Panc1 (cell line): Measurements from ENCODE around the gene NR5A1. TPM values are rescaled to one million over a fixed set of nuclear protein-coding genes. Genes with fewer than 3 reads are reported as not detected.

Source experiments
- ATAC-seq: fragments of 200-7000 bp; cut with Tn5 transposase; 2 replicates; pipeline ENCODE4 v1.9.1; 2020; ENCODE audit warnings: mild to moderate bottlenecking, moderate library complexity
- BruUV-seq: library from RNA; stranded (reverse); fragments of 400-500 nt; replicated peaks from 2 replicates; lab custom pipeline; 2021; lab: Mats Ljungman, UMichigan
- CTCF ChIA-PET: fragments of 300-600 bp; sonication (Branson Sonifier 250); formaldehyde crosslinking; loops from one replicate; lab custom pipeline; 2022; ENCODE audit warnings: antibody characterized with exemption; lab: Charles Lee
- POLR2A ChIA-PET: fragments of 300-600 bp; sonication (Branson Sonifier 250); formaldehyde crosslinking; loops from one replicate; lab custom pipeline; 2022; ENCODE audit warnings: antibody characterized with exemption; lab: Charles Lee
- DNase-seq: peaks from one replicate; pipeline ENCODE4 v3.0.0-alpha.2; 2010; ENCODE audit warnings: low read depth, low spot score
- H3K27ac ChIP-seq: 2 replicates; pipeline ENCODE4 v1.5.1; 2011; ENCODE audit warnings: mild to moderate bottlenecking, low read length, inconsistent platforms
- H3K27me3 ChIP-seq: fragments of 200-500 bp; sonication (Bioruptor generic); 2 replicates; pipeline ENCODE4 v1.6.0; 2014; ENCODE audit warnings: low read length, inconsistent platforms; ENCODE audit not compliant: control insufficient read depth, insufficient read depth
- H3K36me3 ChIP-seq: fragments of 200-500 bp; sonication (Bioruptor generic); 2 replicates; pipeline ENCODE4 v1.5.1; 2014; ENCODE audit warnings: inconsistent platforms, mild to moderate bottlenecking, low read length, moderate library complexity; ENCODE audit not compliant: control insufficient read depth, insufficient read depth
- H3K4me1 ChIP-seq: 2 replicates; pipeline ENCODE4 v1.5.1; 2011; ENCODE audit warnings: inconsistent platforms, mild to moderate bottlenecking, low read length, moderate library complexity; ENCODE audit not compliant: control insufficient read depth, insufficient read depth
- H3K4me3 ChIP-seq, 2 experiments: 2 replicates each; pipeline ENCODE4 v1.5.1; 2011 to 2012; ENCODE audit warnings: low read depth in 2 of 2, low read length in 2 of 2, mild to moderate bottlenecking in 2 of 2, inconsistent platforms in 1 of 2, moderate library complexity in 1 of 2
- H3K9me3 ChIP-seq: fragments of 200-500 bp; sonication (Bioruptor generic); 2 replicates; pipeline ENCODE4 v1.5.1; 2014; ENCODE audit warnings: low read depth, mild to moderate bottlenecking, inconsistent platforms, low read length, moderate library complexity; ENCODE audit not compliant: control insufficient read depth, insufficient read depth
- CTCF ChIP-seq: fragments of 450-650 bp; IDR thresholded peaks from 2 replicates; pipeline ENCODE4 v1.5.1; 2017; ENCODE audit warnings: mild to moderate bottlenecking
- POLR2AphosphoS5 ChIP-seq: IDR thresholded peaks from 2 replicates; pipeline ENCODE4 v1.6.1; 2012; ENCODE audit warnings: mild to moderate bottlenecking, low read depth, low read length, moderate library complexity
- REST ChIP-seq, 2 experiments: IDR thresholded peaks; 2 replicates each; pipeline ENCODE4 v1.6.1; 2011 to 2012; ENCODE audit warnings: low read depth in 2 of 2, control low read depth in 1 of 2, low read length in 1 of 2, mild to moderate bottlenecking in 1 of 2, moderate library complexity in 1 of 2; ENCODE audit not compliant: insufficient read depth in 1 of 2
- SIN3A ChIP-seq: IDR thresholded peaks from 2 replicates; pipeline ENCODE4 v1.6.1; 2012; ENCODE audit warnings: low read depth, mild to moderate bottlenecking, low read length, moderate library complexity, borderline replicate concordance; ENCODE audit not compliant: insufficient read depth
- TCF7L2 ChIP-seq: IDR thresholded peaks from 2 replicates; pipeline ENCODE4 v1.6.1; 2011; ENCODE audit warnings: mild to moderate bottlenecking, low read depth, low read length, inconsistent platforms
- in situ Hi-C: cut with HindIII; loops from 2 replicates; pipeline ENCODE4 v1.10.0; 2016; ENCODE audit warnings: low sequenced_read_pairs, low pct_unique_long_range_greater_than_20kb
- intact Hi-C: fragments of 100-400 bp; cut with micrococcal nuclease; formaldehyde crosslinking; loops from one replicate; pipeline ENCODE4 v1.10.0; 2022; ENCODE audit not compliant: unreplicated experiment
- total RNA-seq: library from RNA; stranded (reverse); gene quantifications from one replicate; pipeline ENCODE4 v1.2.1, GENCODE V29; 2021; ENCODE audit not compliant: unreplicated experiment

The NR5A1 gene
- total RNA-seq, 1 experiment from 2014 or later = 2.5 TPM

GRCh38 chr9:124479947-124480620 lies 27.1 kb downstream of the NR5A1 start:
- ChIA-PET CTCF (interaction anchor here (0.6 to 0.8 kb wide), 2 partner anchors 57 to 319 kb away, joined by 3 read pairs; no protein-coding TSS in a partner anchor), POLR2A (interaction anchor here (0.5 kb wide), 1 partner anchor 11 kb away, joined by 4 read pairs; no protein-coding TSS in a partner anchor)
- ATAC-seq = peak; percentile 28
- no peak for TF ChIP-seq SIN3A
- TF ChIP-seq CTCF = no peak
- TF ChIP-seq POLR2AphosphoS5 = no peak
- no peak for TF ChIP-seq REST (IDR thresholded peaks at IDR 0.05; ENCODE audit: insufficient read depth in 1 of 2, low read depth in 2 of 2, low read length in 1 of 2)
- no peak for TF ChIP-seq TCF7L2
- no peaks in the 10 kb centered on the region for H3K36me3 ChIP-seq
- H3K27me3 ChIP-seq = no peaks in the 10 kb centered on the region
- H3K9me3 ChIP-seq = no peaks in the 10 kb centered on the region
- H3K4me1 ChIP-seq = peaks cover 8% of the 10 kb centered on the region; the same call in 1 of the 2 replicates
- intact Hi-C loops = no loop called here
- no peak for DNase-seq
- BruUV-seq = no TSS peak
- H3K4me3 ChIP-seq = no peak overlapping the region
- in situ Hi-C loops = no loop called here
- H3K27ac ChIP-seq = no peak overlapping the region

- BruUV-seq = no TSS peak
- in situ Hi-C loops (no loop called here), intact Hi-C loops (no loop called here)
- no peak overlapping the region for H3K4me3 ChIP-seq
- no peak for TF ChIP-seq REST (IDR thresholded peaks at IDR 0.05; ENCODE audit: insufficient read depth in 1 of 2, low read depth in 2 of 2, low read length in 1 of 2)
- TF ChIP-seq TCF7L2 = no peak
- no peak for TF ChIP-seq CTCF
- TF ChIP-seq POLR2AphosphoS5 = no peak
- no peak for TF ChIP-seq SIN3A
- CTCF ChIA-PET = no interaction called here
- H3K27me3 ChIP-seq = no peaks in the 10 kb centered on the region
- no peaks in the 10 kb centered on the region for H3K36me3 ChIP-seq
- no peak overlapping the region for H3K27ac ChIP-seq
- H3K4me1 ChIP-seq = peaks cover 8% of the 10 kb centered on the region; the same call in 1 of the 2 replicates
- no peak for ATAC-seq
- H3K9me3 ChIP-seq = no peaks in the 10 kb centered on the region
- no peak for DNase-seq
- POLR2A ChIA-PET = no interaction called here
Measured at GRCh38 chr9:124479371-124479770, 27.8 kb downstream of the NR5A1 start.
